GM12878 (cell line): Measurements from ENCODE around the gene STARD13. TPM values are rescaled to one million over a fixed set of nuclear protein-coding genes. Genes with fewer than 3 reads are reported as not detected.

Experiments used
- ATF7 ChIP-seq: fragments of 450-650 bp; IDR thresholded peaks from 2 replicates; pipeline ENCODE4 v1.6.1; 2016; ENCODE audit warnings: low read depth, mild to moderate bottlenecking
- E2F4 ChIP-seq: IDR thresholded peaks from 2 replicates; pipeline ENCODE4 v1.6.1; 2012; ENCODE audit warnings: low read depth, low read length, improper control_type of control experiment
- ESRRA ChIP-seq: IDR thresholded peaks from 2 replicates; pipeline ENCODE4 v1.6.1; 2012; ENCODE audit warnings: mild to moderate bottlenecking, low read length, improper control_type of control experiment
- ETV6 ChIP-seq, 2 experiments: fragments of 450-650 bp in 1 of 2; IDR thresholded peaks in 1 of 2; conservative IDR thresholded peaks in 1 of 2; 2 replicates each; pipeline ENCODE4 v1.6.1; 2014; ENCODE audit warnings: antibody characterized with exemption in 1 of 2, borderline replicate concordance in 1 of 2, low read depth in 1 of 2, mild to moderate bottlenecking in 1 of 2, moderate library complexity in 1 of 2
- FOS ChIP-seq: IDR thresholded peaks from 3 replicates; pipeline ENCODE4 v1.6.1; 2011; ENCODE audit warnings: borderline replicate concordance; ENCODE audit not compliant: insufficient read length; ENCODE audit errors: extremely low read depth
- HCFC1 ChIP-seq: fragments of 150-350 bp; IDR thresholded peaks from 2 replicates; pipeline ENCODE4 v1.6.1; 2014; ENCODE audit warnings: low read length
- IKZF2 ChIP-seq, 2 experiments: fragments of 450-650 bp; IDR thresholded peaks; 2 replicates each; pipeline ENCODE4 v1.6.1; 2017; ENCODE audit warnings: mild to moderate bottlenecking in 2 of 2, moderate library complexity in 2 of 2
- PAX8 ChIP-seq: fragments of 450-650 bp; IDR thresholded peaks from 2 replicates; pipeline ENCODE4 v1.6.1; 2017; ENCODE audit warnings: mild to moderate bottlenecking, moderate library complexity
- SKIL ChIP-seq: fragments of 450-650 bp; IDR thresholded peaks from 2 replicates; pipeline ENCODE4 v1.6.1; 2017; ENCODE audit warnings: mild to moderate bottlenecking, low read depth, inconsistent platforms; ENCODE audit not compliant: poor library complexity, severe bottlenecking
- STAT1 ChIP-seq: fragments of 450-650 bp; conservative IDR thresholded peaks from 2 replicates; pipeline ENCODE4 v1.6.1; 2014; ENCODE audit warnings: antibody characterized with exemption, mild to moderate bottlenecking
- SUPT20H ChIP-seq: IDR thresholded peaks from 2 replicates; pipeline ENCODE4 v1.6.1; 2011; ENCODE audit warnings: low read depth, mild to moderate bottlenecking, low read length, moderate library complexity, borderline replicate concordance; ENCODE audit not compliant: control insufficient read depth
- ZBTB11 ChIP-seq: fragments of 450-650 bp; formaldehyde crosslinking; IDR thresholded peaks from 2 replicates; pipeline ENCODE4 v1.5.0; 2022; ENCODE audit warnings: mild to moderate bottlenecking, missing genetic modification characterization
- ZBTB40 ChIP-seq: fragments of 450-650 bp; IDR thresholded peaks from 2 replicates; pipeline ENCODE4 v1.6.1; 2016; ENCODE audit warnings: mild to moderate bottlenecking, moderate library complexity, borderline replicate concordance
- ZNF217 ChIP-seq: fragments of 450-650 bp; IDR thresholded peaks from 2 replicates; pipeline ENCODE4 v1.6.1; 2017; ENCODE audit warnings: antibody characterized with exemption, mild to moderate bottlenecking
- polyA plus RNA-seq, 11 experiments: library from polyadenylated mRNA; depleted of rRNA in 4 of 11; unstranded in 6 of 11; stranded (reverse) in 5 of 11; fragments of >200 nt; fragmentation: Nextera tagmentation in 4 of 11; fragmentation: Illumina TruSeq in 1 of 11; extraction: Ambion mirVana in 4 of 11; extraction: Trizol in 1 of 11; gene quantifications; 1 replicate in 1 of 11; 2 replicates in 10 of 11; pipeline versions ENCODE4 v1.2.1 to v1.2.3, GENCODE V29; 2011 to 2016; ENCODE audit warnings: inconsistent platforms in 2 of 11, missing spikeins in 2 of 11, low read depth in 1 of 11
- total RNA-seq, 4 experiments: library from RNA; depleted of rRNA in 3 of 4; stranded (reverse); fragments of >200 nt in 3 of 4; fragmentation: Illumina TruSeq in 1 of 4; extraction: Trizol in 1 of 4; gene quantifications; 2 replicates each; pipeline versions ENCODE4 v1.2.1 to v1.2.3, GENCODE V29; 2013 to 2021

The STARD13 gene
- total and polyA plus RNA-seq, 10 of the 15 experiments (the other 5 are each of a cell fraction or from before 2014, with no cell fraction given): 4.0 to 41.6 (median 10.1) TPM

- TF ChIP-seq ZBTB40 (no peak), SKIL (no peak), FOS (no peak), ESRRA (no peak), PAX8 (no peak), ZBTB11 (CRISPR knock-in tag) (no peak), ZNF217 (no peak), HCFC1 (no peak), STAT1 (no peak), E2F4 (no peak), ETV6 (conservative IDR thresholded peaks at IDR 0.05 in 1 of 2, IDR thresholded peaks at IDR 0.05 in 1 of 2; ENCODE audit: borderline replicate concordance in 1 of 2, low read depth in 1 of 2) (no peak), IKZF2 (IDR thresholded peaks at IDR 0.05) (peak in 1 of 2 experiments; percentile 44; a peak in 1 of 4 replicates), ATF7 (peak; percentile 63), SUPT20H (no peak)
These were observed 34.4 kb downstream of the STARD13 start (continued) for GRCh38 chr13:33251131-33251661.
